NAMALWA (cell line): ENCODE data around the gene VSX1.

Experiments
- DNase-seq: peaks from one replicate; pipeline ENCODE4 v3.0.0-alpha.2; 2015; ENCODE audit warnings: low spot score

The VSX1 gene

GRCh38 chr20:25039697-25040437 lies 42.1 kb downstream of the VSX1 start:
- no peak for DNase-seq

GRCh38 chr20:25038591-25039015 lies 43.3 kb downstream of the VSX1 start:
- DNase-seq, result no peak

DNA sequence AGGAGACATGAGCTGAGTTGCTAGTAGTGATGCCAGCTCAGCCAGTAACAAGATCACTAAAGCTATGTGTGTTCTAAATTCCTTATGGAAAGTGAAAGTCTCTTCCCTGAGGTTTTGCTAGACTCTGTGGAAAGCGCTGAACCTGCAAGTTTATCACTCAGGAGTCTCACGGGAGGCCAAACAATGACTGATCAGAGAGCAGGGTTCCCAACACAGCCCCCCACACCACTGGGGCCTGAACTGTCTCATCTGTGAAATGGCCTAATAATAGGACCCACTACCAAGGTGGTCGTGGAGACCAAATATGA lies 43.9 kb downstream of the VSX1 start:
- no peak for DNase-seq

- no peak for DNase-seq
Observed at GRCh38 chr20:25037288-25038102, 44.4 kb downstream of the VSX1 start.

GRCh38 chr20:25036331-25036936 lies 45.5 kb downstream of the VSX1 start:
- peak; percentile 42 for DNase-seq

- DNase-seq, result no peak
Observed at GRCh38 chr20:25035921-25036320, 46.0 kb downstream of the VSX1 start.

DNA sequence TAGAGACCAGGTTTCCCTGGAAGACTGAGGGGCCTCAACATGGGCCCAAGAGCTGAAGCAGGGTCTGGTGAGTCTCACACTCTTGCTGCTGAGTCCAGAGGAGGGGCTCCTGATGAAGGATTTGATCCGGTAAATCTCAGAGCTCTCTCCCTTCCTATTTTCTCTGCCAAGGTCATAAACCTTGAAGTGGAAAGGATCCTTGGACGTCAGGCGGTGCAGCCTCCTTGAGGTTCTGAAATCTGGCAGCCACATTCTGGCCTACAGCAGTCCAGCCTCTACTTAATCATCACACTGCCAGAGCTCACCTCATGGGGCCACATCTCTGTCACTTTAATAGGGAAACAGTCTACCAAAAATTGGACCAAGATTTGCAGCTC lies 48.0 kb downstream of the VSX1 start:
- DNase-seq, result no peak

- DNase-seq, result no peak
Observed at GRCh38 chr20:25033265-25033923, 48.5 kb downstream of the VSX1 start.

GRCh38 chr20:25032478-25033264 lies 49.3 kb downstream of the VSX1 start:
- DNase-seq, result no peak

- DNase-seq, result no peak
Observed at GRCh38 chr20:25032065-25032477, 49.9 kb downstream of the VSX1 start.

DNA sequence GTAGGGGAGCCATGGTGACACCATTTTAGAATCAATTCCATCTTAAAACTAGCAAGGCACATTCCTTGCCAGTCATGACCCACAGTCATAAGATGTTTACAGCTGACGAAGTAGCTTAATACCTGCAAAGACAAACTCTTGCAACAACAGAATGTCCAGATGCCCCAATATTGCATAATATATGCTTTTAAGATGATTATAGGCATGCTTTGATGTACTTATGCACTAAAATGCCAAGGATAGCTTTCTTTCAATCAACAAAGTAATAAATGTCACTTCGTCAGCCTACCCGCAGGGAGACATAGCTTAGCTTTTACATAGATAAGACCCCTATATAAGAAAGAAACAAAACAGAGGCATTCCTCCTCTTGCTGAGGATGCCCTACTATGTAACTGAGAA lies 50.7 kb downstream of the VSX1 start:
- no peak for DNase-seq

GRCh38 chr20:25030649-25031207 lies 51.2 kb downstream of the VSX1 start:
- DNase-seq, result no peak

DNA sequence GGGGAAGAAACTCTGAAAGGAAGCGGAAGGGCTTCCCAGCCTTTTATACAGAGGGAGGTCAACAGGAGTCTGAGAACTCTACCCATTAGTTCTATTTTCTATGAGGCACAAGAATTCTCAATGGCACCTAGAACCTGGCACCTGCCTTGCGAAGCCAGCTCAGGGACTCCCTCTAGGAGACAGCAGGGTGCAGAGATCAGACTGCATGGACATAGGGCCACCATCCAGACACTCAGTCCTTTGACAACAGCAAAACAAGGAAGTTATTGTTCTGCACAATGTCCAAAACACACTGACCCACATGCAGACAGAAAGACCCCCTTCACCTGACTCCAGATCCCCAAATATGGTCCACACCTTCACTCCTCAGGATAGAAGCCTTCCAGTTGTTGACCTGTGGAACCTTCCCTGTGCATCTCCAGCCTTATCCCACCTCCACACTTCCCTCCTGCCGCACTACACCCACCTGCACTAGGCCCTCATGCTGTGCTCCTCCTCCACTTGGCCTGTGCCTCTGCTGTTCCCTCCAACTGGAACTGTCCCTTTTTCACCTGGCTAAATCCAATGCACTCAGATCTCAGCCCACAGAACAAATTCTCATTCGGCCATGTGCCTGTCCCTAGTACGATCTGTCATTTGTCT lies 51.8 kb downstream of the VSX1 start:
- DNase-seq, result no peak

GRCh38 chr20:25025986-25026605 lies 55.8 kb downstream of the VSX1 start:
- no peak for DNase-seq
